GM23338 (cell line): ENCODE data around the gene NKX2-3. TPM values are rescaled to one million over a fixed set of nuclear protein-coding genes. Genes with fewer than 3 reads are reported as not detected.

ENCODE experiments used
- ATAC-seq: fragments of 200-7000 bp; cut with Tn5 transposase; 3 replicates; pipeline ENCODE4 v1.9.1; 2020
- DNase-seq: peaks from one replicate; pipeline ENCODE4 v3.0.0-alpha.2; 2015; ENCODE audit warnings: low spot score
- H2AFZ ChIP-seq: fragments of 200-600 bp; sonication (generic); 2 replicates; pipeline ENCODE4 v1.8.0; 2016; ENCODE audit warnings: antibody characterized with exemption, mild to moderate bottlenecking, moderate library complexity
- H3F3A ChIP-seq: fragments of 200-600 bp; sonication (generic); replicated peaks from 2 replicates; pipeline ENCODE4 v1.8.0; 2017; ENCODE audit warnings: antibody characterized with exemption, mixed run types, low read depth
- H3K27ac ChIP-seq: fragments of 200-600 bp; sonication (generic); 2 replicates; pipeline ENCODE4 v1.6.1; 2016; ENCODE audit warnings: low read depth
- H3K27me3 ChIP-seq: fragments of 200-600 bp; sonication (generic); 2 replicates; pipeline ENCODE4 v1.8.0; 2016; ENCODE audit warnings: mild to moderate bottlenecking, mixed run types, moderate library complexity; ENCODE audit not compliant: insufficient read depth
- H3K36me3 ChIP-seq: fragments of 200-600 bp; sonication (generic); 2 replicates; pipeline ENCODE4 v1.8.0; 2016; ENCODE audit warnings: mild to moderate bottlenecking; ENCODE audit not compliant: insufficient read depth
- H3K4me1 ChIP-seq: fragments of 200-600 bp; sonication (generic); 2 replicates; pipeline ENCODE4 v1.8.0; 2016; ENCODE audit warnings: mild to moderate bottlenecking, moderate library complexity; ENCODE audit not compliant: insufficient read depth
- H3K4me2 ChIP-seq: fragments of 200-600 bp; sonication (generic); 2 replicates; pipeline ENCODE4 v1.7.1; 2017; ENCODE audit warnings: mixed run types
- H3K4me3 ChIP-seq: fragments of 200-600 bp; sonication (generic); 2 replicates; pipeline ENCODE4 v1.6.1; 2016; ENCODE audit warnings: mixed run types
- H3K79me2 ChIP-seq: fragments of 200-600 bp; sonication (generic); replicated peaks from 2 replicates; pipeline ENCODE4 v1.8.0; 2017; ENCODE audit warnings: mild to moderate bottlenecking; ENCODE audit not compliant: insufficient read depth
- H3K9me2 ChIP-seq: fragments of 200-600 bp; sonication (generic); 2 replicates; pipeline ENCODE4 v1.8.0; 2017; ENCODE audit not compliant: insufficient read depth
- H4K20me1 ChIP-seq: fragments of 200-600 bp; sonication (generic); replicated peaks from 2 replicates; pipeline ENCODE4 v1.8.0; 2017; ENCODE audit warnings: mild to moderate bottlenecking; ENCODE audit not compliant: insufficient read depth
- H3K27ac Mint-ChIP-seq: 2 replicates; pipeline ENCODE4 v1.8.0; 2020; ENCODE audit warnings: inconsistent platforms, mild to moderate bottlenecking, moderate library complexity, mixed read lengths
- H3K27me3 Mint-ChIP-seq: 3 replicates; pipeline ENCODE4 v1.8.0; 2022; ENCODE audit warnings: low read depth, mild to moderate bottlenecking, moderate library complexity, mixed read lengths, inconsistent platforms; ENCODE audit not compliant: insufficient read depth, poor library complexity
- H3K36me3 Mint-ChIP-seq: 3 replicates; pipeline ENCODE4 v1.8.0; 2021; ENCODE audit warnings: low read depth, mild to moderate bottlenecking, inconsistent platforms, moderate library complexity, mixed read lengths
- H3K4me1 Mint-ChIP-seq: 3 replicates; pipeline ENCODE4 v1.8.0; 2020; ENCODE audit warnings: mild to moderate bottlenecking, inconsistent platforms, mixed read lengths
- H3K4me3 Mint-ChIP-seq: 3 replicates; pipeline ENCODE4 v1.8.0; 2021; ENCODE audit warnings: moderate library complexity, mild to moderate bottlenecking, inconsistent platforms, mixed read lengths
- H3K9me3 Mint-ChIP-seq: 3 replicates; pipeline ENCODE4 v1.8.0; 2020; ENCODE audit warnings: moderate library complexity, mild to moderate bottlenecking, inconsistent platforms, mixed read lengths
- CREB1 ChIP-seq: fragments of 250-450 bp; sonication (Bioruptor Pico); IDR thresholded peaks from 2 replicates; pipeline ENCODE4 v1.5.0; 2020; ENCODE audit warnings: low read depth, mild to moderate bottlenecking, moderate library complexity
- EZH2 ChIP-seq: fragments of 200-600 bp; sonication (generic); IDR thresholded peaks from one replicate; pipeline ENCODE4 v1.8.0; 2017; ENCODE audit warnings: antibody characterized with exemption, mild to moderate bottlenecking, low read depth; ENCODE audit not compliant: unreplicated experiment
- EZH2phosphoT487 ChIP-seq: fragments of 200-600 bp; sonication (generic); IDR thresholded peaks from one replicate; pipeline ENCODE4 v1.8.1; 2018; ENCODE audit warnings: antibody characterized with exemption; ENCODE audit not compliant: unreplicated experiment
- JUNB ChIP-seq: IDR thresholded peaks from one replicate; pipeline ENCODE4 v1.6.1; 2016; ENCODE audit warnings: antibody characterized with exemption; ENCODE audit not compliant: unreplicated experiment
- POLR2AphosphoS5 ChIP-seq: IDR thresholded peaks from 2 replicates; pipeline ENCODE4 v1.6.1; 2016; ENCODE audit warnings: antibody characterized with exemption, low read depth
- STAT1 ChIP-seq: IDR thresholded peaks from one replicate; pipeline ENCODE4 v1.6.1; 2016; ENCODE audit warnings: antibody characterized with exemption; ENCODE audit not compliant: unreplicated experiment
- polyA plus RNA-seq: library from polyadenylated mRNA; unstranded; fragments of >200 nt; fragmentation: Nextera tagmentation; extraction: Ambion mirVana; gene quantifications from 2 replicates; pipeline ENCODE4 v1.2.1, GENCODE V29; 2016
- total RNA-seq: library from RNA; depleted of rRNA; stranded (reverse); fragments of >200 nt; shearing (Covaris generic); gene quantifications from 2 replicates; pipeline ENCODE4 v1.2.3, GENCODE V29; 2014
- TF ChIP-seq, protein P1 (sequence below): IDR thresholded peaks from 2 replicates; pipeline ENCODE4 v1.6.1; 2016; ENCODE audit warnings: antibody characterized with exemption
- TF ChIP-seq, protein P2 (sequence below): fragments of 250-450 bp; sonication (Bioruptor Pico); IDR thresholded peaks from 2 replicates; pipeline ENCODE4 v1.5.0; 2020; ENCODE audit warnings: mild to moderate bottlenecking, moderate library complexity

The NKX2-3 gene
- total and polyA plus RNA-seq, 2 experiments from 2014 or later = not detected

DNA sequence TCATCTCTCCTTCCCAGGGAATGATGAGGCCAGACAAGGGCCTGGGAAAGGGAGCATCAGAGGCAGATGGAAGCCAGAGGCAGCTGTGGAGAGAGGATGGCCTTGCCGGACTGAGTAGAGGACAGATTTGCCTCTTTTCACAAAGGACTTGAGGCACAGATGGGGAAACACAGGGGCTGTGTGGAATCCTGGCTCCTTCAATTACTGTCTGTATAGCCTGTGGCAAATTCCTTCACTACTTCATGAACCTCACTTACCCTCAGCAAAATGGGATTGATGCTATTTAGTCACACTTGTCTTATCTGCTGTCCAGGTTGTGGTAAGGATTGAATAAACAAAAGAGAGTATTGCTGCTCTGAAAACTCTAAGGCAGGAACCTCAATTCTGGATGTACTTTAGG, 47.2 kb downstream of the NKX2-3 start (continued):
- TF ChIP-seq STAT1 (no peak), CREB1 (no peak), EZH2phosphoT487 (no peak), POLR2AphosphoS5 (no peak)
- TF ChIP-seq, protein P1, sequence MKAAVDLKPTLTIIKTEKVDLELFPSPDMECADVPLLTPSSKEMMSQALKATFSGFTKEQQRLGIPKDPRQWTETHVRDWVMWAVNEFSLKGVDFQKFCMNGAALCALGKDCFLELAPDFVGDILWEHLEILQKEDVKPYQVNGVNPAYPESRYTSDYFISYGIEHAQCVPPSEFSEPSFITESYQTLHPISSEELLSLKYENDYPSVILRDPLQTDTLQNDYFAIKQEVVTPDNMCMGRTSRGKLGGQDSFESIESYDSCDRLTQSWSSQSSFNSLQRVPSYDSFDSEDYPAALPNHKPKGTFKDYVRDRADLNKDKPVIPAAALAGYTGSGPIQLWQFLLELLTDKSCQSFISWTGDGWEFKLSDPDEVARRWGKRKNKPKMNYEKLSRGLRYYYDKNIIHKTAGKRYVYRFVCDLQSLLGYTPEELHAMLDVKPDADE = no peak

DNA sequence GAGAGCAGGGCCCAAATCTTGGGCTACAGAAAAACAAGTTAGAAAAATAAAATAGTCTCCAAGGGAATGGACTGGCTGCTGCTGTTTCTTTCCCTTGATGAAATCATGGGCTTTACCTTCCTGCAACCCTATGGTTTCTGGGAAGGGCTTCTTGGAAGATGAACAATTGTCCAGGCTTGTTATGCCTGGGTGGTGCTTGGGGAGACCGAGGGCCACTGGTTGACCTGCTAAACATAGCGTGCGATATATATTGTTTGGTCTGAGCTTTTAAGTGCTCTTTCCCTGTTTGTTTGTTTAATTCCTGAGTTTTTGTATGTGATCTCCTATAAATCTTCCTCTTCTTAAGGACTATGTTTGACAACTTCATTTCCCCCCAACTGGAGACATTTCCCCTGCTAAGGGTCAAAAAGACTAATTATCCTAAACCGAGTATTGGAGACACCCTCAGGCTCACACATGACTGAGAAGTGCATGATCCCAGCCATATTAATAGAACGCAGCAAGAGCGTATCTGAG, 49.6 kb downstream of the NKX2-3 start:
- Histone ChIP-seq H3K79me2 (no peaks in the 10 kb centered on the region), H3K4me2 (no peak overlapping the region), H3F3A (no peaks in the 10 kb centered on the region), H3K27me3 (no peaks in the 10 kb centered on the region), H3K9me2 (peaks cover 2% of the 10 kb centered on the region; the same call in 1 of the 2 replicates), H4K20me1 (no peaks in the 10 kb centered on the region), H3K4me3 (no peak overlapping the region), H3K4me1 (no peaks in the 10 kb centered on the region; the same call in 1 of the 2 replicates), H3K36me3 (no peaks in the 10 kb centered on the region), H3K27ac (no peak overlapping the region), H2AFZ (peak overlapping the region; percentile 23; the same call in 1 of the 2 replicates)
- no peaks in the 10 kb centered on the region for H3K9me3 Mint-ChIP-seq
- ATAC-seq (no peak), DNase-seq (no peak)
- no peak overlapping the region for H3K27ac Mint-ChIP-seq
- peaks cover 5% of the 10 kb centered on the region for H3K4me1 Mint-ChIP-seq
- H3K27me3 Mint-ChIP-seq = peaks cover 2% of the 10 kb centered on the region
- TF ChIP-seq, protein P2, sequence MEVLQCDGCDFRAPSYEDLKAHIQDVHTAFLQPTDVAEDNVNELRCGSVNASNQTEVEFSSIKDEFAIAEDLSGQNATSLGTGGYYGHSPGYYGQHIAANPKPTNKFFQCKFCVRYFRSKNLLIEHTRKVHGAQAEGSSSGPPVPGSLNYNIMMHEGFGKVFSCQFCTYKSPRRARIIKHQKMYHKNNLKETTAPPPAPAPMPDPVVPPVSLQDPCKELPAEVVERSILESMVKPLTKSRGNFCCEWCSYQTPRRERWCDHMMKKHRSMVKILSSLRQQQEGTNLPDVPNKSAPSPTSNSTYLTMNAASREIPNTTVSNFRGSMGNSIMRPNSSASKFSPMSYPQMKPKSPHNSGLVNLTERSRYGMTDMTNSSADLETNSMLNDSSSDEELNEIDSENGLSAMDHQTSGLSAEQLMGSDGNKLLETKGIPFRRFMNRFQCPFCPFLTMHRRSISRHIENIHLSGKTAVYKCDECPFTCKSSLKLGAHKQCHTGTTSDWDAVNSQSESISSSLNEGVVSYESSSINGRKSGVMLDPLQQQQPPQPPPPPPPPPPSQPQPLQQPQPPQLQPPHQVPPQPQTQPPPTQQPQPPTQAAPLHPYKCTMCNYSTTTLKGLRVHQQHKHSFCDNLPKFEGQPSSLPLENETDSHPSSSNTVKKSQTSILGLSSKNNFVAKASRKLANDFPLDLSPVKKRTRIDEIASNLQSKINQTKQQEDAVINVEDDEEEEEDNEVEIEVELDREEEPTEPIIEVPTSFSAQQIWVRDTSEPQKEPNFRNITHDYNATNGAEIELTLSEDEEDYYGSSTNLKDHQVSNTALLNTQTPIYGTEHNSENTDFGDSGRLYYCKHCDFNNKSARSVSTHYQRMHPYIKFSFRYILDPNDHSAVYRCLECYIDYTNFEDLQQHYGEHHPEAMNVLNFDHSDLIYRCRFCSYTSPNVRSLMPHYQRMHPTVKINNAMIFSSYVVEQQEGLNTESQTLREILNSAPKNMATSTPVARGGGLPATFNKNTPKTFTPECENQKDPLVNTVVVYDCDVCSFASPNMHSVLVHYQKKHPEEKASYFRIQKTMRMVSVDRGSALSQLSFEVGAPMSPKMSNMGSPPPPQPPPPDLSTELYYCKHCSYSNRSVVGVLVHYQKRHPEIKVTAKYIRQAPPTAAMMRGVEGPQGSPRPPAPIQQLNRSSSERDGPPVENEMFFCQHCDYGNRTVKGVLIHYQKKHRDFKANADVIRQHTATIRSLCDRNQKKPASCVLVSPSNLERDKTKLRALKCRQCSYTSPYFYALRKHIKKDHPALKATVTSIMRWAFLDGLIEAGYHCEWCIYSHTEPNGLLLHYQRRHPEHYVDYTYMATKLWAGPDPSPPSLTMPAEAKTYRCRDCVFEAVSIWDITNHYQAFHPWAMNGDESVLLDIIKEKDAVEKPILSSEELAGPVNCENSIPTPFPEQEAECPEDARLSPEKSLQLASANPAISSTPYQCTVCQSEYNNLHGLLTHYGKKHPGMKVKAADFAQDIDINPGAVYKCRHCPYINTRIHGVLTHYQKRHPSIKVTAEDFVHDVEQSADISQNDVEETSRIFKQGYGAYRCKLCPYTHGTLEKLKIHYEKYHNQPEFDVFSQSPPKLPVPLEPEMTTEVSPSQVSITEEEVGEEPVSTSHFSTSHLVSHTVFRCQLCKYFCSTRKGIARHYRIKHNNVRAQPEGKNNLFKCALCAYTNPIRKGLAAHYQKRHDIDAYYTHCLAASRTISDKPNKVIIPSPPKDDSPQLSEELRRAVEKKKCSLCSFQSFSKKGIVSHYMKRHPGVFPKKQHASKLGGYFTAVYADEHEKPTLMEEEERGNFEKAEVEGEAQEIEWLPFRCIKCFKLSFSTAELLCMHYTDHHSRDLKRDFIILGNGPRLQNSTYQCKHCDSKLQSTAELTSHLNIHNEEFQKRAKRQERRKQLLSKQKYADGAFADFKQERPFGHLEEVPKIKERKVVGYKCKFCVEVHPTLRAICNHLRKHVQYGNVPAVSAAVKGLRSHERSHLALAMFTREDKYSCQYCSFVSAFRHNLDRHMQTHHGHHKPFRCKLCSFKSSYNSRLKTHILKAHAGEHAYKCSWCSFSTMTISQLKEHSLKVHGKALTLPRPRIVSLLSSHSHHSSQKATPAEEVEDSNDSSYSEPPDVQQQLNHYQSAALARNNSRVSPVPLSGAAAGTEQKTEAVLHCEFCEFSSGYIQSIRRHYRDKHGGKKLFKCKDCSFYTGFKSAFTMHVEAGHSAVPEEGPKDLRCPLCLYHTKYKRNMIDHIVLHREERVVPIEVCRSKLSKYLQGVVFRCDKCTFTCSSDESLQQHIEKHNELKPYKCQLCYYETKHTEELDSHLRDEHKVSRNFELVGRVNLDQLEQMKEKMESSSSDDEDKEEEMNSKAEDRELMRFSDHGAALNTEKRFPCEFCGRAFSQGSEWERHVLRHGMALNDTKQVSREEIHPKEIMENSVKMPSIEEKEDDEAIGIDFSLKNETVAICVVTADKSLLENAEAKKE (CRISPR knock-in tag) = no peak
- TF ChIP-seq JUNB = no peak
- TF ChIP-seq EZH2phosphoT487 = no peak
- TF ChIP-seq EZH2 = no peak
- no peaks in the 10 kb centered on the region for H3K36me3 Mint-ChIP-seq
- H3K4me3 Mint-ChIP-seq = no peak overlapping the region
